Measurements from ENCODE around the gene CFAP77. TPM values are rescaled to one million over a fixed set of nuclear protein-coding genes. Genes with fewer than 3 reads are reported as not detected.

The CFAP77 gene
- total RNA-seq, 2 donors from 2014 or later, result 2.4 to 3.0 TPM

GRCh38 chr9:132439153-132439552 lies 29.1 kb downstream of the CFAP77 start:
- DNase-seq (no peak), ATAC-seq (no peak)
- intact Hi-C loops (cut with DNase I), result no loop called here

GRCh38 chr9:132440735-132441134 lies 30.7 kb downstream of the CFAP77 start:
- DNase-seq, result no peak

GRCh38 chr9:132441404-132441803 lies 31.4 kb downstream of the CFAP77 start:
- ATAC-seq (no peak), DNase-seq (no peak)
- intact Hi-C loops (cut with DNase I), result no loop called here

More at GRCh38 chr9:132440735-132441134, 30.7 kb downstream of the CFAP77 start:
- intact Hi-C loops (cut with DNase I), result no loop called here
- no peak for ATAC-seq

- DNase-seq (no peak), ATAC-seq (no peak)
- intact Hi-C loops (cut with DNase I), result no loop called here
Measured at GRCh38 chr9:132443951-132444607, 34.1 kb downstream of the CFAP77 start.

GRCh38 chr9:132446887-132447286 lies 36.9 kb downstream of the CFAP77 start:
- intact Hi-C loops (cut with DNase I), result no loop called here
- DNase-seq, result no peak

GRCh38 chr9:132447346-132447745 lies 37.3 kb downstream of the CFAP77 start:
- ATAC-seq, result no peak
- intact Hi-C loops (cut with DNase I), result no loop called here
- DNase-seq, result no peak

More at GRCh38 chr9:132446887-132447286, 36.9 kb downstream of the CFAP77 start:
- no peak for ATAC-seq

- ATAC-seq (no peak), DNase-seq (no peak)
- intact Hi-C loops (cut with DNase I), result no loop called here
Measured at GRCh38 chr9:132447902-132448301, 37.9 kb downstream of the CFAP77 start.

- intact Hi-C loops (cut with DNase I), result no loop called here
- DNase-seq (no peak), ATAC-seq (no peak)
Measured at GRCh38 chr9:132451276-132451675, 41.3 kb downstream of the CFAP77 start.

- intact Hi-C loops (cut with DNase I), result no loop called here
- ATAC-seq (no peak), DNase-seq (no peak)
Measured at GRCh38 chr9:132456241-132456640, 46.2 kb downstream of the CFAP77 start.

- intact Hi-C loops (cut with DNase I), result no loop called here
- DNase-seq (no peak), ATAC-seq (no peak)
Measured at GRCh38 chr9:132457504-132458236, 47.7 kb downstream of the CFAP77 start.

- DNase-seq (no peak), ATAC-seq (no peak)
- intact Hi-C loops (cut with DNase I), result no loop called here
Measured at GRCh38 chr9:132458432-132458831, 48.4 kb downstream of the CFAP77 start.

- ATAC-seq, result no peak
- intact Hi-C loops (cut with DNase I), result no loop called here
Measured at GRCh38 chr9:132459661-132460060, 49.6 kb downstream of the CFAP77 start.

GRCh38 chr9:132460240-132460639 lies 50.2 kb downstream of the CFAP77 start:
- ATAC-seq, result no peak
- intact Hi-C loops (cut with DNase I), result no loop called here

More at GRCh38 chr9:132459661-132460060, 49.6 kb downstream of the CFAP77 start:
- no peak for DNase-seq

GRCh38 chr9:132461281-132461896 lies 51.4 kb downstream of the CFAP77 start:
- DNase-seq, result no peak
- ATAC-seq, result no peak
- intact Hi-C loops (cut with DNase I), result no loop called here

More at GRCh38 chr9:132460240-132460639, 50.2 kb downstream of the CFAP77 start:
- no peak for DNase-seq

GRCh38 chr9:132461971-132462370 lies 52.0 kb downstream of the CFAP77 start:
- DNase-seq, result no peak
- intact Hi-C loops (cut with DNase I), result no loop called here
- ATAC-seq, result no peak

GRCh38 chr9:132464547-132464946 lies 54.5 kb downstream of the CFAP77 start:
- no peak for DNase-seq
- ATAC-seq, result no peak
- intact Hi-C loops (cut with DNase I), result no loop called here

GRCh38 chr9:132465131-132465635 lies 55.2 kb downstream of the CFAP77 start:
- DNase-seq, result no peak
- intact Hi-C loops (cut with DNase I), result no loop called here
- no peak for ATAC-seq

GRCh38 chr9:132472199-132472598 lies 62.2 kb downstream of the CFAP77 start:
- DNase-seq (no peak), ATAC-seq (no peak)
- intact Hi-C loops (cut with DNase I), result no loop called here

- ATAC-seq, result no peak
- intact Hi-C loops (cut with DNase I), result no loop called here
- no peak for DNase-seq
Measured at GRCh38 chr9:132472599-132472998, 62.6 kb downstream of the CFAP77 start.

GRCh38 chr9:132474253-132474652 lies 64.2 kb downstream of the CFAP77 start:
- ATAC-seq (no peak), DNase-seq (no peak)
- intact Hi-C loops (cut with DNase I), result no loop called here

Data from left cardiac atrium (tissue), 4 donors.